ENCODE results near the gene NTM.

NTM gene

DNA sequence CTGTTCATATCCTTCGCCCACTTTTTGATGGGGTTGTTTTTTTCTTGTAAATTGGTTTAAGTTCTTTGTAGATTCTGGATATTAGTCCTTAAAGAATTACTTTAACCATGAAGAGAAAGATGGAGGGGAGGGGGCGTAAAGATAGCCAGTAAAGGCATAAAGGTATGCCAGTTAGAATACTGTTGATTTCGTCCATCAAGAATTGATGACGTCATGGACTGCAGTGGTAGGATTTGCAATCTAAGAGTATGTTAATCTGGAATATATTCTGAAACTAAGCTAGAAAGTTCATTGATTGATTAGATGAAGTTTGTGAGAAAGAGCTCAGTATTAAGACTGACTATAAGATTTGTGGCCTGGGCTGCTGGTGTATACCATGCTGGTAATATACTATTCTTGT is 856.1 kb downstream of the NTM start:
- peaks cover 2% of the 10 kb centered on the region for H3K27me3 Mint-ChIP-seq
- no peaks in the 10 kb centered on the region for H3K36me3 Mint-ChIP-seq (ENCODE audit: low read depth)
- ATAC-seq (no peak), DNase-seq (no peak)
- H3K9me3 Mint-ChIP-seq, result peaks cover 17% of the 10 kb centered on the region
- no peaks in the 10 kb centered on the region for H3K4me1 Mint-ChIP-seq
- no peak overlapping the region for H3K4me3 Mint-ChIP-seq
- H3K27ac Mint-ChIP-seq, result no peak overlapping the region

DNA sequence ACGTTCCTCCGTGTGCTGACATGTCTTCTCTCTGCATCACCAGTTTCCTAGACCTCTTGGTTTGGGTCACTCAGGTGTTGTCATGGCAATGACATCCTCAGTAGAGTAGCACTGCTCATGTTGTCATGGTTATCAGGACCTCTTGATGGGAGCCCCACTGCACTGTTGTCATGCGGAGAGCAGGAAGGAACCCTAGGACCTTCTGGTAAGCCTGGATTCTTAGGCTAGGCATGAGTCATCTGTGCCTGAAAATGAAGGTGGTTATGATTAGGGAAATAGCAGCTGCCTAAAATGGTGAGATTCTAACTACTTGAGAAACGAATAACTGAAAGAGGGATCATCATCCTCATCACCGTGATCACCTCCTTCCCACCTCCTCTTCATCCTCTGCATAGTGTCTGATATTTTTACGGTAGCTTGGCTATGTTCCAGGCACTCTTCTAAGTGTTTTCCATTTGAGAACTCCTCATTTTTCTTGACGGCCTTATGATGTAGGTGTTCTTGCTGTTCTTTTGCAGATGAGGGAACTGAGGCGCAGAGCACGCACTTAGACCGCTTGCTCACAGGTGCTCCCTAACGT is 858.4 kb downstream of the NTM start:
- no peak overlapping the region for H3K4me3 Mint-ChIP-seq
- H3K9me3 Mint-ChIP-seq, result peaks cover 8% of the 10 kb centered on the region
- no peaks in the 10 kb centered on the region for H3K4me1 Mint-ChIP-seq
- H3K27me3 Mint-ChIP-seq, result no peaks in the 10 kb centered on the region
- ATAC-seq (no peak), DNase-seq (no peak)
- H3K27ac Mint-ChIP-seq, result no peak overlapping the region
- no peaks in the 10 kb centered on the region for H3K36me3 Mint-ChIP-seq (ENCODE audit: low read depth)

DNA sequence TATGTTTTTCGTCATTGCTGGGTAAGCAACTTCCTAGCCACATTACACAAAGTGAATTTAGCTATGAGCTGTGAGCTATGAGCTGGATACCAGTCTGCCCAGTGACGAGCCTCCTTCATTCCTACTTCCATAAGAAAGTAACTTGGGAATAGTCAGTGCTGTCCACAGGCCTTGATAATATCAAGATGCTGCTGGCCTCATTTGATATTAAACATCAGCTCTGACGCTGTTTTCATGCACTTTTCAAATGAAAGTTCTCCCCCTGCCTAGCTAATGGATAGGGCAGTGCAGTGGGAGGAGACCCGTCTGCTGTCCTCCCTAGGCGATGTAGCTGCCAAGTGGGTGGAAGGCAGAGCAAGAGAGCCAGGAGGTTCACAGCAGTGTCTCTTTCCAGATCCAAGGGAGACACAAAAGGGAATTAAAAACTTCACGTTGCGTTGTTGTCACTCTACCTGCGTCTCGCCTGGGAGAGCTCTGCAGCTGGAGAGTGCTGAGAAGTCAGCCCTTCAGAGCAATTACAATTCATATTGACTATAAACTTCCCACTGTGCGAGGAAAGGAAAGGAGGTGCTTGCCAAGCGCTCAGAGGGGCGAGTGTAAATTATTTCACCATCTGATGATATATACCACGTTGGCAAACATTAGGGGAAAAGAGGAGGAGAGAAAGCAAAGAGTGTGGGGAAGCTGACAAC is 861.4 kb downstream of the NTM start:
- DNase-seq, result no peak
- Mint-ChIP-seq H3K9me3 (peaks cover 11% of the 10 kb centered on the region), H3K27me3 (no peaks in the 10 kb centered on the region), H3K27ac (no peak overlapping the region), H3K36me3 (ENCODE audit: low read depth) (no peaks in the 10 kb centered on the region), H3K4me1 (no peaks in the 10 kb centered on the region), H3K4me3 (no peak overlapping the region)
- ATAC-seq, result no peak

DNA sequence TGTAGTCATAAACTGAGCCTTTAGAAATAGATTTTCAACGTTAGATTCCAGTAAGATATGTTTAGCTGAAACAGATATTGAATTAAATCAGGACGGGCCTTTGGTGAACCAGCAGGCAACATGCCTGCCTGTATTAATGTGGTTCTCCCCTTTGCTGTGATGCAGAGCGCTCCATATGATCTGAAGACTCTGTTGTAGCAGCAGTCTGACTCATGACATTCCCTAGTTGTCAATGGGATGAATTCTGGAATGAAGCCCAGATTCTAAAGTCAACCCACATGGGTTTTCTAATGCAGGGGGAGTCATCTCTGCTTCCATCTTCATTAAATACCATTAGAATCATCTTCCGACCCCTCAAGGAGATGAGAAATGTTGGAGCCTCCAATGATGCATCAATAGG is 864.5 kb downstream of the NTM start:
- no peaks in the 10 kb centered on the region for H3K4me1 Mint-ChIP-seq
- no peaks in the 10 kb centered on the region for H3K27me3 Mint-ChIP-seq
- ATAC-seq (no peak), DNase-seq (no peak)
- no peak overlapping the region for H3K4me3 Mint-ChIP-seq
- no peaks in the 10 kb centered on the region for H3K36me3 Mint-ChIP-seq (ENCODE audit: low read depth)
- no peak overlapping the region for H3K27ac Mint-ChIP-seq
- H3K9me3 Mint-ChIP-seq, result peaks cover 6% of the 10 kb centered on the region

DNA sequence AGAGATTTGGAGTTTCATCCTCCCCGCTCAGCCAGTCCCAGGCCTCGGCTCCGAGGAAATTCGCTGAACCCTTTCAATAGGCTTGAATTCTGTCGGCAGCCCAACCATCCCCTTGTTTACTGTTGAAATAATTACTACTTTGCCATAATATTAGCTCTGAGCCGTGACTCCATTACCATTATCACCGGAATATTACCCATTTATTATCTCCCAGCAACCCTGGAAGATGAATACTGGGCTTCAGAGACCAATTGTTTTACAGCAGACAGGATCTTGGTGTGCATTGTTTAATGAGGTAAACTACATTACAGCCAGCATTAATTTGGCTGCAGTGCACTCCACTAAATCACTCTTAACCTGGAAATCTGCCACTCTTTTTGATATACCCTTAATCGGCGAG is 867.4 kb downstream of the NTM start:
- DNase-seq, result no peak
- peaks cover 6% of the 10 kb centered on the region for H3K9me3 Mint-ChIP-seq
- H3K36me3 Mint-ChIP-seq (ENCODE audit: low read depth), result no peaks in the 10 kb centered on the region
- H3K27me3 Mint-ChIP-seq, result no peaks in the 10 kb centered on the region
- no peak for ATAC-seq
- no peak overlapping the region for H3K4me3 Mint-ChIP-seq
- no peaks in the 10 kb centered on the region for H3K4me1 Mint-ChIP-seq
- no peak overlapping the region for H3K27ac Mint-ChIP-seq

DNA sequence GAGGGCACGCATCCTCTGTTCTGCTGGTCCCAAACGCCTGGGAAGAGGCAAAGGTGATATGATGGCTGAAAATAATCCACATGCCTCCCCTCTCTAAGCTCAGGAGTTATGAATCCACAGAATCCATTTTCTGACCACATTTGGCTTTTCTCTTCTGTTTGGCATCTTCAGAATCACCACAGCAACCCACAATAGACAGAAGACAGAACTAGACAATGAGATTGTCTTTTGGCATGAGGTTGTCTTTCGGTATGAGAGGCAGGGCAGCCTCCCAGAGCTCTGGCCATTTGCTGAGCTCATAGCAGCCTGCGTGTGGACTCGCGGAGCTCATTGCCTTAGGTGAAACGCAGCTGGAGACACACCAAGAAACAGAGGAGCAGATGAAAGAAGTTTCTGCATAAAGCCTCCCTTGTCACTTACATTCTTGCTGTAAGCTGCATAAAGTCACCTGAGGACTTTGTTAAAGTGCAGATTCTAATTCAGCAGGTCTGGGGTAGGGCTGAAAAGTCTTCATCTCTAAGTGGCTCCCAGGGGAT is 868.0 kb downstream of the NTM start:
- peaks cover 6% of the 10 kb centered on the region for H3K9me3 Mint-ChIP-seq
- H3K27me3 Mint-ChIP-seq, result no peaks in the 10 kb centered on the region
- H3K4me3 Mint-ChIP-seq, result no peak overlapping the region
- DNase-seq, result no peak
- no peak for ATAC-seq
- no peaks in the 10 kb centered on the region for H3K4me1 Mint-ChIP-seq
- H3K27ac Mint-ChIP-seq, result no peak overlapping the region
- no peaks in the 10 kb centered on the region for H3K36me3 Mint-ChIP-seq (ENCODE audit: low read depth)

DNA sequence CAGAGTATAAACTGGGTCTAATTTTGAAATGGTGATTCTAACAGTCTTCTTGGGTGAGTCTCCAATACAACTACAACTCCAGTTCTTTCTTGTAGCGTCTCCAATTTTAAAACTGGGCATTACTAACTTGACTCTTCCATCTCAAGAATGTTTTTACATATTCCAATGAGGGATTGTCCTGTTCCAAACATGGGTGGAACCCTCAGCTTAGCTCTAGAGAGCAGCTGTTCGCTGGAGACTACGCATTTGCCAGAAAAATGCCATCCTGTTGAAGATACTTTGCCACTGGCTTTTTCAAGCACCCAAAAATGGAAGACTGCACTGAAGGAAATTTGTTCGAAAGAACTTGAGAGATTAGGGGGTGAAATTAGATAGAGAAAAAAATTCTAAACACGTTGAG is 870.0 kb downstream of the NTM start:
- no peaks in the 10 kb centered on the region for H3K4me1 Mint-ChIP-seq
- peaks cover 2% of the 10 kb centered on the region for H3K9me3 Mint-ChIP-seq
- no peak for DNase-seq
- no peaks in the 10 kb centered on the region for H3K36me3 Mint-ChIP-seq (ENCODE audit: low read depth)
- no peak overlapping the region for H3K4me3 Mint-ChIP-seq
- H3K27ac Mint-ChIP-seq, result no peak overlapping the region
- no peaks in the 10 kb centered on the region for H3K27me3 Mint-ChIP-seq
- no peak for ATAC-seq

DNA sequence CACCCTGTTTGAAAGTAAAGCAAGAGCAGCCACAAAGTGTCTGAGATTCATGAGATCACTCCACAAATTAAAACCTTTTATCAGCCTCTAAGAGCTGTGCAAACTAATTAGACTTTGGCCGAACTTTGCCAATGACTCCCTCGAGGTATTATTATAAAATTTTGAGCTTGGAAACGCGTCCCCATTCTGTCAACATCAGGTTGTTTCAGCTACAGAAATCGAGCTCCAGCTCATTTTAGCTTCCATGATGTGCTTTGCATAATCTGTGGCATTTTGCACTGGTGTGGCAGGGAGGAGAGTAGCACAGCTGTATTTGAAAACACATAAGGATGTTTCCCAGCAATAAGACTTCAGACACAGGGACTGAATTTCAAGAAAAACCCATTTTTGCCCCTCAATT is 872.2 kb downstream of the NTM start:
- no peaks in the 10 kb centered on the region for H3K4me1 Mint-ChIP-seq
- H3K4me3 Mint-ChIP-seq, result no peak overlapping the region
- DNase-seq (no peak), ATAC-seq (no peak)
- no peak overlapping the region for H3K27ac Mint-ChIP-seq
- no peaks in the 10 kb centered on the region for H3K27me3 Mint-ChIP-seq
- no peaks in the 10 kb centered on the region for H3K36me3 Mint-ChIP-seq (ENCODE audit: low read depth)
- H3K9me3 Mint-ChIP-seq, result no peaks in the 10 kb centered on the region

DNA sequence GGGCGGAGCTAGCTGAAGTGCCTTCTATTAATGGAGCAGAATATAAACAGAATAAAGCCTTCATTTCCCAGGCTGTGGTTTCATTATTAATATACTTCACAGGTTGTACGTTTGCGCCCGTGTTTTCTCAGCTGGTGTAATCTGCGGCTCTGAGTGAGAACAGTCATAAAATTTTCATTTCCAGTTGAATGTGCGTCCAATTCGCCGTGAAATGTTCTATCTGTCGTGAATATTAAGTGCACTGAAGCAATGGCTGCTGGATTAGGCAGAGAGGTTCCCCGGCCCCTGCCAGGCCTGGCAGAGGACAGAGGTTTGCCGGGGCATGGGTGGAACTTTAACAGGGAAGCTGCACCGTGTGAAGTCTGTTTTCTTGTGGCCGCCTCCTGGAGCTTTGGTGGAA is 874.4 kb downstream of the NTM start:
- H3K4me1 Mint-ChIP-seq, result no peaks in the 10 kb centered on the region
- H3K27me3 Mint-ChIP-seq, result no peaks in the 10 kb centered on the region
- no peak overlapping the region for H3K4me3 Mint-ChIP-seq
- no peaks in the 10 kb centered on the region for H3K9me3 Mint-ChIP-seq
- no peaks in the 10 kb centered on the region for H3K36me3 Mint-ChIP-seq (ENCODE audit: low read depth)
- DNase-seq, result no peak
- ATAC-seq, result no peak
- no peak overlapping the region for H3K27ac Mint-ChIP-seq

DNA sequence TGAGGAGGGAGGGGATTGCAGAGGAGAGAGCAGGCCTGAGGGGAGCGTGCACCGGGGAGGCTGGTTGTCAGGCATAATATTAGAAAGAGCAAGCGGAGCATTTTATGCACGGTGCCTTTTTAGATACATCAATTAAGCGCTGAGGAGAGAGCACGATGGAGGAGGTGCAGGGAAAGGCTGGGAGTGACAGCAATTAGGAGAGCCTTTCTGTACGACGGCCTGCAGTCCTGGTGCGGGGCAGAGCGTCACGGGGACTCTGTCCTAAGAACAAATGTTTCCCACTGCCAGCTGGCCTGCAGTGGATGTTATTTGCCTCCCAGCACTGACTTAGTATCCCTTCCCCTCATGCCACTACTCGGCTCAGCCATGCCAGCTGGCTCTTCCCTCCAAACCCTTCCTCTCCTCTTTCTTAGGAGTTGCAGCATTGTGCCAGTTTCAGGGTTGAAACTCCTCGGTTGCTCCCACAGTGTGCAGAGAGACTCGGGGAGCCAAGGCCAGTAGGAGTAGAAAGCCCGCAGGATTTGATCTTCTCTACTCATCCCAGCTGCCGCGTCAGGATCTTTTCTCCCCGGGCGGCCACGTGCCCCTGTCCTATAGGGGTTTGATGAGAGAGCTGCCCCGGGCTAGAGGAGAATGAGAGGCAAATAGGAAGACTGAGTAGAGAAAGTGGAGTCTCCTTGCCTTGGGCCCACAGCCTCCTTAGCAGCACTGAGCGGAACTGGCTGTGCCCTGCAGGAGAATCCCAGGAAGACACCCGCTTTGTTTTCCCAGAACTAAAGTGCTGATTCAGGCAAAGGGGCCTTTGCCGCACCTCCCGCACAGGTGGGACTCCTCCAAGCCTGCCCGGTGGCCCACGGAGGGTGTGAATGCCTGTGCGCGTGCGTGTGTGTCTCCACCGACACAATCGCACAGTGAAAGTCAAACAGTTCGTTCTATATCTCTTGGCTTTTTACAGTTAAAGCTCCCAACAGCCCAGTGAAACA is 875.3 kb downstream of the NTM start:
- Mint-ChIP-seq H3K27ac (no peak overlapping the region), H3K36me3 (ENCODE audit: low read depth) (no peaks in the 10 kb centered on the region), H3K4me3 (no peak overlapping the region), H3K4me1 (no peaks in the 10 kb centered on the region), H3K27me3 (no peaks in the 10 kb centered on the region), H3K9me3 (no peaks in the 10 kb centered on the region)
- ATAC-seq (no peak), DNase-seq (no peak)

DNA sequence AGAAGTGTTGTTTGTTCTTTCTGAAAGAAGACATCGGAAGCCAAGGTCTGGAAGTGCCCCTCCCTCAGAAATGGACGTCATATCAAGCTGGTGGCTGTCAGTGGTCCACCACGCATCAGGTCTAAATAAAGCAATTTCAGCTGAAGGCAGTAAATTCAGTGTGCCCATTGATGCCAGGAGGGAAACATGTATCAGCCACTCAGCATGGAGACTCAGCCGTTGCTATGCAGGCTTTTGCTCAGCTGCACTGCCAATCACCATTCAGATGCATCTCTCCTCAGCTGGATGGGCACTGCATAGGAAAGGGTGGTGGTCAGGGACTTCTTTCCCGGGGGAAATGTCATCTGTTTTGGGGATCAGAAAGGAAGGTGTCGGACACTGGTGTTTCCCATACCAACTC is 878.2 kb downstream of the NTM start:
- Mint-ChIP-seq H3K9me3 (no peaks in the 10 kb centered on the region), H3K4me1 (no peaks in the 10 kb centered on the region), H3K36me3 (ENCODE audit: low read depth) (no peaks in the 10 kb centered on the region), H3K4me3 (no peak overlapping the region), H3K27me3 (no peaks in the 10 kb centered on the region), H3K27ac (no peak overlapping the region)
- DNase-seq, result no peak
- ATAC-seq, result no peak

DNA sequence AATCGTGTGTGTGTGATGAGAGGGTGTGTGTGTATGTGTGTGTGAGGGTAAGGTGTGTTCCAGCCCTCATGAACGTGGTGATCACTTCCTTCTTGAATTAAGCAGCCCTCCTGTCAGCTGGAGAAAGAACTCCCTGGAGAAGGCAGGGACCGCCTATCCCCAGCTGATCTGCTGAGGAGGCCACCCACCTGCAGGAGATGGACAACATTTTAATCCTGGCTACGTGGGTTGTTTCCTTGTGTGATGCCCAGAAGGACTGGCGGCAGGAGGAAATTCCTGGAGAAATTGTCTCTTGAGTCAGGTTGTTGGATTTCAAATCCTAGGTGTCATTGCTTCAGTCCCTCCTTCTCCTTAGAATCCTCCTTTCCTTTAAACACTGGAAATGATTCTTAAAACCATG is 878.8 kb downstream of the NTM start:
- Mint-ChIP-seq H3K4me3 (no peak overlapping the region), H3K9me3 (no peaks in the 10 kb centered on the region), H3K36me3 (ENCODE audit: low read depth) (no peaks in the 10 kb centered on the region), H3K27me3 (no peaks in the 10 kb centered on the region), H3K4me1 (no peaks in the 10 kb centered on the region), H3K27ac (no peak overlapping the region)
- DNase-seq (no peak), ATAC-seq (no peak)

DNA sequence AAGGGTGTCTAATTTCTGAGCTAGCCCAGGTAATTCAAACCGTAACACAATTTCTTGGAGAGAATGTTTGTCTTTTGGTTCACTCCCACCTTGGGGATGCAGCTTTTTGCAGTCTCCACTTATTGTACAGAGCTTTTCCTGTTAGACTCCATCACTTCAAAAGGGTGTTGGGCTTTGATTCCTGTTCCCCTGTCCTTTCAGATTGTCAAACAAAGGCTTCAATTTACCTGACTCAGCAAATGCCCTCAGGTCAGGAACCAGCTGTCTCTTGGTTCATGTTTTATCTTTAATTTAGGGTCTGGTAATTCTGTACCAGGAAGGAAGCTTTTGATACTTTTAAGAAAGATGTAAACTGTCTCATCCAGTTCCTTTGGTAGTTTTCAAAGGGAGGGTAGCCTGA is 880.6 kb downstream of the NTM start:
- DNase-seq (no peak), ATAC-seq (no peak)
- Mint-ChIP-seq H3K36me3 (ENCODE audit: low read depth) (no peaks in the 10 kb centered on the region), H3K27ac (no peak overlapping the region), H3K4me3 (no peak overlapping the region), H3K9me3 (no peaks in the 10 kb centered on the region), H3K27me3 (no peaks in the 10 kb centered on the region), H3K4me1 (no peaks in the 10 kb centered on the region)

DNA sequence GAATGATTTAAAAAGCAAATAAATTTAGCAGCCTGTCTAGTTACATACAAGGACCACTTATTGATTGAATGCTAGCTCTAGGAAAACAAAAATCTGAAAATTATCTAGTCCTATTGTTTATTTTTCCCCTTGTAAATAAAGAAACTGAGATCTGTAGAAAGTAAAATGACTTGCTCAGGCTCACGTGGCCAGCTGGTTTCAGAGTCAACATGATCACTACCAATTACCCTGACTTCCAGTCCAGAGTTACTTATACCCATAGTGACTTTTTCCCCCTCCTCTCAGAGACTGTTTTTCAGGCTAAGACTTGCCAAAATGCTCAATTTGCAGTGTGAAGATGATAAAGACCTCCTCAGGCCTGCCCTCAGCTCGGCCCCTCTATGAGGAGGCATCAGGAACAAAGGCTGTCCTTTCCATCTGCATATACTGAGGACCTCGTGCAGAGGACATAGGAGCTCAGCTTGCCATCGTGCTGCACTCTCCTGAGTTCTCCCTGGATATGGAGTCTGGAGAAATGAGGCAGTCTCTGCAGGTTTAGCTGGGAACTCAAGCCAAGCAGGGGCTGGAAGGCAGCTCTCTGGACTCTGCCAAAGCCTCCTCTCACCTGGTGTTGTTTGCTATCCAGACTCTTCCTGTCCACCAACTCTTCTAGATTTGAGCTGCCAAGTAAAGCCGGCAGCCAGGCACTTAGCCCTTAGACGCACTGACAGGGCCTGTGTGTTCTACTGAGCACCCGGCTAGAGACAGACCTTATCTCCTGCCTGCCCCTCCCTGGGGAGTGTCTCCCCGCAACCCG is 883.3 kb downstream of the NTM start:
- no peaks in the 10 kb centered on the region for H3K9me3 Mint-ChIP-seq
- no peaks in the 10 kb centered on the region for H3K36me3 Mint-ChIP-seq (ENCODE audit: low read depth)
- no peaks in the 10 kb centered on the region for H3K4me1 Mint-ChIP-seq
- DNase-seq (no peak), ATAC-seq (no peak)
- no peak overlapping the region for H3K4me3 Mint-ChIP-seq
- no peaks in the 10 kb centered on the region for H3K27me3 Mint-ChIP-seq
- H3K27ac Mint-ChIP-seq, result no peak overlapping the region

Measured in activated naive CD8-positive, alpha-beta T cell treated with anti-CD3 and anti-CD28 coated beads, Interleukin-2, amount 50 U/mL, for 24 hours (primary cell).